Pancreas (tissue), 10 donors: ENCODE results near the gene CANT1. TPM values are rescaled to one million over a fixed set of nuclear protein-coding genes. Genes with fewer than 3 reads are reported as not detected.

Experiments used
- ATAC-seq, 4 donors: fragments of 200-7000 bp; cut with Tn5 transposase; one replicate each; pipeline versions ENCODE4 v1.8.0 to v1.9.1; 2020; ENCODE audit warnings: mild to moderate bottlenecking in 4 of 4, moderate library complexity in 4 of 4
- DNase-seq, 6 donors: peaks; one replicate each; pipeline ENCODE4 v3.0.0-alpha.2; 2020
- FAIRE-seq: peaks from 2 replicates; lab custom pipeline; 2012; peaks lifted over from hg19 to GRCh38; lab: Jason Lieb, UNC
- H3K27ac ChIP-seq, 4 donors: fragments of 200-600 bp; sonication (generic); 1 replicate in 3 of 4; 2 replicates in 1 of 4; pipeline versions ENCODE4 v1.5.0 to v1.8.0; 2020
- H3K27me3 ChIP-seq, 4 donors: fragments of 200-600 bp; one replicate each; pipeline ENCODE4 v1.8.0; 2021
- H3K36me3 ChIP-seq, 3 donors: fragments of 200-600 bp; sonication (generic) in 1 of 3; one replicate each; pipeline versions ENCODE4 v1.5.0 to v1.8.0; 2020 to 2021
- H3K4me1 ChIP-seq, 3 donors: fragments of 200-600 bp; one replicate each; pipeline ENCODE4 v1.8.0; 2021
- H3K4me3 ChIP-seq, 4 donors: fragments of 200-600 bp; sonication (generic) in 2 of 4; one replicate each; pipeline versions ENCODE4 v1.5.0 to v1.8.0; 2020 to 2021
- H3K9me3 ChIP-seq, 4 donors: fragments of 200-600 bp; one replicate each; pipeline ENCODE4 v1.8.0; 2021
- CTCF ChIP-seq, 4 donors: fragments of 200-600 bp; sonication (generic) in 3 of 4; IDR thresholded peaks; one replicate each; pipeline versions ENCODE4 v1.5.0 to v1.8.0; 2021; ENCODE audit warnings: antibody characterized with exemption in 4 of 4
- WGBS, 2 donors: extraction: QIAGEN DNeasy Blood & Tissue Kit; methylation state at CpG; one replicate each; pipeline ENCODE4 v1.1.7; 2013; 5-methylcytosine and 5-hydroxymethylcytosine counted together
- intact Hi-C, 3 donors: fragments of 100-400 bp; cut with DNase I; formaldehyde crosslinking; loops; one replicate each; pipeline versions ENCODE4 v1.11.1 to v1.14.2; 2022
- polyA plus RNA-seq, 2 donors: library from polyadenylated mRNA; stranded (reverse); fragments of 200-250 nt; gene quantifications; one replicate each; pipeline ENCODE4 v1.2.3, GENCODE V29; 2013
- total RNA-seq, 6 donors: library from RNA; stranded (reverse); fragmentation: NEBNext Ultra II Directional in 4 of 6; extraction: Animal tissue kit (Norgen Biotek cat#: 25700) in 4 of 6; gene quantifications; one replicate each; pipeline versions ENCODE4 v1.2.1 to v1.2.4, GENCODE V29; 2021 to 2023
- donor health status: healthy with polysubstance abuse.
- donor health status: DM: no; HTN: no; CAD: no; lungs with moderate emphysema.
- donor health status: DM: no; HTN: no; CAD: no.
- donor health status: control.
- donor health status: control.
- donor health status: Bipolar disorder and iron deficiency.
- donor health status: DM: yes; HTN: yes; CAD: no.
- donor health status: DM: no; HTN: no; CAD: no.
- donor health status: DM: no; HTN: no; CAD: no.
- donor health status: DM: yes; HTN: yes; CAD: no.

CANT1 gene
- total and polyA plus RNA-seq, 8 donors: 7.4 to 45.0 (median 25.5) TPM

GRCh38 chr17:79046197-79046915, 36.8 kb upstream of the CANT1 start:
- DNase-seq (peak in 1 of 6 donors; percentile 50), FAIRE-seq (no peak), ATAC-seq (no peak)
- no peaks in the 10 kb centered on the region for H3K27me3 ChIP-seq
- no peak for TF ChIP-seq CTCF (IDR thresholded peaks at IDR 0.05)
- WGBS, 2 donors: 46 to 57% methylated on average over 25 of the region's 25 CpGs
- no peaks in the 10 kb centered on the region for H3K9me3 ChIP-seq
- H3K4me3 ChIP-seq: no peak overlapping the region
- H3K4me1 ChIP-seq: no peaks in the 10 kb centered on the region
- H3K27ac ChIP-seq: no peak overlapping the region
- no peaks in the 10 kb centered on the region for H3K36me3 ChIP-seq
- intact Hi-C loops: no loop called here

- FAIRE-seq: no peak
- intact Hi-C loops: no loop called here
- WGBS, 2 donors: 1 to 2% methylated on average over 11 of the region's 11 CpGs
Observed at GRCh38 chr17:79045842-79046196, 36.3 kb upstream of the CANT1 start.

GRCh38 chr17:79045001-79045729, 35.6 kb upstream of the CANT1 start:
- TF ChIP-seq CTCF (IDR thresholded peaks at IDR 0.05): no peak
- 53 to 66% methylated on average over 15 of the region's 15 CpGs for WGBS, 2 donors
- FAIRE-seq: no peak
- H3K27me3 ChIP-seq: no peaks in the 10 kb centered on the region
- H3K27ac ChIP-seq: no peak overlapping the region
- peak in 1 of 6 donors; percentile 49 for DNase-seq
- intact Hi-C loops: no loop called here
- H3K9me3 ChIP-seq: no peaks in the 10 kb centered on the region
- no peaks in the 10 kb centered on the region for H3K4me1 ChIP-seq
- H3K36me3 ChIP-seq: no peaks in the 10 kb centered on the region
- ATAC-seq: no peak
- H3K4me3 ChIP-seq: no peak overlapping the region

More at GRCh38 chr17:79045842-79046196, 36.3 kb upstream of the CANT1 start:
- Histone ChIP-seq H3K27me3 (no peaks in the 10 kb centered on the region), H3K27ac (no peak overlapping the region), H3K4me1 (no peaks in the 10 kb centered on the region), H3K36me3 (no peaks in the 10 kb centered on the region), H3K4me3 (no peak overlapping the region), H3K9me3 (no peaks in the 10 kb centered on the region)
- TF ChIP-seq CTCF (IDR thresholded peaks at IDR 0.05): peak; percentile 86 to 95 (median 90)
- peak in 5 of 6 donors; percentile 49 to 91 (median 79) for DNase-seq
- peak; percentile 70 to 91 (median 88) for ATAC-seq

- no peak for TF ChIP-seq CTCF (IDR thresholded peaks at IDR 0.05)
- Histone ChIP-seq H3K27me3 (no peaks in the 10 kb centered on the region), H3K27ac (no peak overlapping the region), H3K4me1 (no peaks in the 10 kb centered on the region), H3K36me3 (no peaks in the 10 kb centered on the region), H3K4me3 (no peak overlapping the region), H3K9me3 (no peaks in the 10 kb centered on the region)
- FAIRE-seq (no peak), ATAC-seq (no peak), DNase-seq (peak in 1 of 6 donors; percentile 33)
- 67 to 76% methylated on average over 11 of the region's 11 CpGs for WGBS, 2 donors
- intact Hi-C loops: no loop called here
Observed at GRCh38 chr17:79044462-79044861, 34.9 kb upstream of the CANT1 start.

- Histone ChIP-seq H3K36me3 (no peaks in the 10 kb centered on the region), H3K9me3 (no peaks in the 10 kb centered on the region), H3K4me3 (no peak overlapping the region), H3K27me3 (no peaks in the 10 kb centered on the region), H3K4me1 (no peaks in the 10 kb centered on the region), H3K27ac (no peak overlapping the region)
- 43 to 61% methylated on average over 12 of the region's 12 CpGs for WGBS, 2 donors
- ATAC-seq: no peak
- intact Hi-C loops: no loop called here
- TF ChIP-seq CTCF (IDR thresholded peaks at IDR 0.05): no peak
- FAIRE-seq: no peak
- peak in 1 of 6 donors; percentile 42 for DNase-seq
Observed at GRCh38 chr17:79043931-79044320, 34.4 kb upstream of the CANT1 start.
